Measurements from ENCODE around the gene CLMP.

DNA sequence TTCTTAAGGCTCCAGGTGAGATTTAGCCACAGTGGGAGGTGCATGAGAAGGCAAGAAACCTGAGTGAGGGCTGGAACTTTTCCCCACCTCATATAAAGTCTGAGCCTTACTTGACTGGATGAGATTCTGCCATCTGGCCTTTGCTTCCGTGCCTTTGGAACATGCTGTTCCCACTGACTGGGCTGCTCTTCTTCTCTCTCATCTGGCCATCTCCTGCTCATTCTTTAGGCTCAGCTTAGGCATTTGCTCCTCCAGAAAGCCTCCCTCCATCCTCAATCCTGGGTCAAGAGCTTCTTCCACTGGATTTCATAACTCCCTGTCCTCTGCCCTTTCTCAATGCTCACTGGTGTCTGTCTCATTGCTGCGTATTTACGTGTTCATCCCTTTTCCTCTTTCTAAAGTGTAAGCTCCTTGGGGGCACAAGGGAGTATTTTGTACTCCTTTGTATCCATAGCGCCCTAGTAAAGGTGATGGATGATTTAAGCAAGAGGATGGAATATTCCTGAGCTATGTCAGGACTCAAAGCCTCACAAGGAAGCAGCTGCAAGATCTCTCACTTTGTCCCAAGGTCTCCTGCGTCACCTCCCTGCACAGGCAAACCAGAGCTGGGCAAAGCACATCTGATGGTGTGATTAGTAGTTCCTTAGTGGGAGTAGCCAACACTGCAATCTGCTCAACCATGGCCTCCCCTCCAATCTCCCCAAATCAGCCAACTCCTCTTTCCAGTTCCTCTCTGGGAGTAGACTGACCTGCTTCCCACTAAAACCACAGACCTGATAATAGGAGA is 148.4 kb downstream of the CLMP start:
- TF ChIP-seq POLR2A (IDR thresholded peaks at IDR 0.05; ENCODE audit: low read depth) (no peak), EP300 (IDR thresholded peaks at IDR 0.05) (no peak)

Data from esophagus muscularis mucosa (tissue), 2 donors.